Panc1 (cell line): Measurements from ENCODE around the gene ERCC1. TPM values are rescaled to one million over a fixed set of nuclear protein-coding genes. Genes with fewer than 3 reads are reported as not detected.

Experiments used
- ATAC-seq: fragments of 200-7000 bp; cut with Tn5 transposase; 2 replicates; pipeline ENCODE4 v1.9.1; 2020; ENCODE audit warnings: mild to moderate bottlenecking, moderate library complexity
- BruUV-seq: library from RNA; stranded (reverse); fragments of 400-500 nt; replicated peaks from 2 replicates; lab custom pipeline; 2021; lab: Mats Ljungman, UMichigan
- CTCF ChIA-PET: fragments of 300-600 bp; sonication (Branson Sonifier 250); formaldehyde crosslinking; loops from one replicate; lab custom pipeline; 2022; ENCODE audit warnings: antibody characterized with exemption; lab: Charles Lee
- POLR2A ChIA-PET: fragments of 300-600 bp; sonication (Branson Sonifier 250); formaldehyde crosslinking; loops from one replicate; lab custom pipeline; 2022; ENCODE audit warnings: antibody characterized with exemption; lab: Charles Lee
- DNase-seq: peaks from one replicate; pipeline ENCODE4 v3.0.0-alpha.2; 2010; ENCODE audit warnings: low read depth, low spot score
- H3K27ac ChIP-seq: 2 replicates; pipeline ENCODE4 v1.5.1; 2011; ENCODE audit warnings: mild to moderate bottlenecking, low read length, inconsistent platforms
- H3K27me3 ChIP-seq: fragments of 200-500 bp; sonication (Bioruptor generic); 2 replicates; pipeline ENCODE4 v1.6.0; 2014; ENCODE audit warnings: low read length, inconsistent platforms; ENCODE audit not compliant: control insufficient read depth, insufficient read depth
- H3K36me3 ChIP-seq: fragments of 200-500 bp; sonication (Bioruptor generic); 2 replicates; pipeline ENCODE4 v1.5.1; 2014; ENCODE audit warnings: inconsistent platforms, mild to moderate bottlenecking, low read length, moderate library complexity; ENCODE audit not compliant: control insufficient read depth, insufficient read depth
- H3K4me1 ChIP-seq: 2 replicates; pipeline ENCODE4 v1.5.1; 2011; ENCODE audit warnings: inconsistent platforms, mild to moderate bottlenecking, low read length, moderate library complexity; ENCODE audit not compliant: control insufficient read depth, insufficient read depth
- H3K4me3 ChIP-seq, 2 experiments: 2 replicates each; pipeline ENCODE4 v1.5.1; 2011 to 2012; ENCODE audit warnings: low read depth in 2 of 2, low read length in 2 of 2, mild to moderate bottlenecking in 2 of 2, inconsistent platforms in 1 of 2, moderate library complexity in 1 of 2
- H3K9me3 ChIP-seq: fragments of 200-500 bp; sonication (Bioruptor generic); 2 replicates; pipeline ENCODE4 v1.5.1; 2014; ENCODE audit warnings: low read depth, mild to moderate bottlenecking, inconsistent platforms, low read length, moderate library complexity; ENCODE audit not compliant: control insufficient read depth, insufficient read depth
- POLR2AphosphoS5 ChIP-seq: IDR thresholded peaks from 2 replicates; pipeline ENCODE4 v1.6.1; 2012; ENCODE audit warnings: mild to moderate bottlenecking, low read depth, low read length, moderate library complexity
- SIN3A ChIP-seq: IDR thresholded peaks from 2 replicates; pipeline ENCODE4 v1.6.1; 2012; ENCODE audit warnings: low read depth, mild to moderate bottlenecking, low read length, moderate library complexity, borderline replicate concordance; ENCODE audit not compliant: insufficient read depth
- TCF7L2 ChIP-seq: IDR thresholded peaks from 2 replicates; pipeline ENCODE4 v1.6.1; 2011; ENCODE audit warnings: mild to moderate bottlenecking, low read depth, low read length, inconsistent platforms
- in situ Hi-C: cut with HindIII; loops from 2 replicates; pipeline ENCODE4 v1.10.0; 2016; ENCODE audit warnings: low sequenced_read_pairs, low pct_unique_long_range_greater_than_20kb
- intact Hi-C: fragments of 100-400 bp; cut with micrococcal nuclease; formaldehyde crosslinking; loops from one replicate; pipeline ENCODE4 v1.10.0; 2022; ENCODE audit not compliant: unreplicated experiment
- total RNA-seq: library from RNA; stranded (reverse); gene quantifications from one replicate; pipeline ENCODE4 v1.2.1, GENCODE V29; 2021; ENCODE audit not compliant: unreplicated experiment
- TF ChIP-seq, protein P1 (sequence below): fragments of 450-650 bp; IDR thresholded peaks from 2 replicates; pipeline ENCODE4 v1.5.1; 2017; ENCODE audit warnings: mild to moderate bottlenecking
- TF ChIP-seq, protein P2 (sequence below), 2 experiments: IDR thresholded peaks; 2 replicates each; pipeline ENCODE4 v1.6.1; 2011 to 2012; ENCODE audit warnings: low read depth in 2 of 2, control low read depth in 1 of 2, low read length in 1 of 2, mild to moderate bottlenecking in 1 of 2, moderate library complexity in 1 of 2; ENCODE audit not compliant: insufficient read depth in 1 of 2

The ERCC1 gene
- total RNA-seq, 1 experiment from 2014 or later: 80.3 TPM

DNA sequence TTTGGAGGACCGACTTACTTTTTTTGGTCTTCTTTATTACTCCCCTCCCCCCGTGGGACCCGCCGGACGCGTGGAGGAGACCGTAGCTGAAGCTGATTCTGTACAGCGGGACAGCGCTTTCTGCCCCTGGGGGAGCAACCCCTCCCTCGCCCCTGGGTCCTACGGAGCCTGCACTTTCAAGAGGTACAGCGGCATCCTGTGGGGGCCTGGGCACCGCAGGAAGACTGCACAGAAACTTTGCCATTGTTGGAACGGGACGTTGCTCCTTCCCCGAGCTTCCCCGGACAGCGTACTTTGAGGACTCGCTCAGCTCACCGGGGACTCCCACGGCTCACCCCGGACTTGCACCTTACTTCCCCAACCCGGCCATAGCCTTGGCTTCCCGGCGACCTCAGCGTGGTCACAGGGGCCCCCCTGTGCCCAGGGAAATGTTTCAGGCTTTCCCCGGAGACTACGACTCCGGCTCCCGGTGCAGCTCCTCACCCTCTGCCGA is 44.5 kb upstream of the ERCC1 start:
- TF ChIP-seq, protein P1, sequence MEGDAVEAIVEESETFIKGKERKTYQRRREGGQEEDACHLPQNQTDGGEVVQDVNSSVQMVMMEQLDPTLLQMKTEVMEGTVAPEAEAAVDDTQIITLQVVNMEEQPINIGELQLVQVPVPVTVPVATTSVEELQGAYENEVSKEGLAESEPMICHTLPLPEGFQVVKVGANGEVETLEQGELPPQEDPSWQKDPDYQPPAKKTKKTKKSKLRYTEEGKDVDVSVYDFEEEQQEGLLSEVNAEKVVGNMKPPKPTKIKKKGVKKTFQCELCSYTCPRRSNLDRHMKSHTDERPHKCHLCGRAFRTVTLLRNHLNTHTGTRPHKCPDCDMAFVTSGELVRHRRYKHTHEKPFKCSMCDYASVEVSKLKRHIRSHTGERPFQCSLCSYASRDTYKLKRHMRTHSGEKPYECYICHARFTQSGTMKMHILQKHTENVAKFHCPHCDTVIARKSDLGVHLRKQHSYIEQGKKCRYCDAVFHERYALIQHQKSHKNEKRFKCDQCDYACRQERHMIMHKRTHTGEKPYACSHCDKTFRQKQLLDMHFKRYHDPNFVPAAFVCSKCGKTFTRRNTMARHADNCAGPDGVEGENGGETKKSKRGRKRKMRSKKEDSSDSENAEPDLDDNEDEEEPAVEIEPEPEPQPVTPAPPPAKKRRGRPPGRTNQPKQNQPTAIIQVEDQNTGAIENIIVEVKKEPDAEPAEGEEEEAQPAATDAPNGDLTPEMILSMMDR: no peak
- Histone ChIP-seq H3K27me3 (no peaks in the 10 kb centered on the region), H3K9me3 (no peaks in the 10 kb centered on the region), H3K27ac (no peak overlapping the region), H3K36me3 (no peaks in the 10 kb centered on the region; the same call in 1 of the 2 replicates), H3K4me3 (peak overlapping the region; percentile 75 to 84), H3K4me1 (peaks cover 4% of the 10 kb centered on the region; the same call in 1 of the 2 replicates)
- CTCF ChIA-PET: interaction anchor here (0.6 kb wide), 1 partner anchor 302 kb away, joined by 13 read pairs; no protein-coding TSS in a partner anchor
- ATAC-seq (no peak), DNase-seq (no peak)
- intact Hi-C loops (no loop called here), in situ Hi-C loops (no loop called here)
- BruUV-seq: TSS peak; percentile 98
- POLR2A ChIA-PET: interaction anchor here (0.6 to 1.4 kb wide), 4 partner anchors 12 to 36 kb away, joined by 4 to 18 read pairs (median 4); no protein-coding TSS in a partner anchor

DNA sequence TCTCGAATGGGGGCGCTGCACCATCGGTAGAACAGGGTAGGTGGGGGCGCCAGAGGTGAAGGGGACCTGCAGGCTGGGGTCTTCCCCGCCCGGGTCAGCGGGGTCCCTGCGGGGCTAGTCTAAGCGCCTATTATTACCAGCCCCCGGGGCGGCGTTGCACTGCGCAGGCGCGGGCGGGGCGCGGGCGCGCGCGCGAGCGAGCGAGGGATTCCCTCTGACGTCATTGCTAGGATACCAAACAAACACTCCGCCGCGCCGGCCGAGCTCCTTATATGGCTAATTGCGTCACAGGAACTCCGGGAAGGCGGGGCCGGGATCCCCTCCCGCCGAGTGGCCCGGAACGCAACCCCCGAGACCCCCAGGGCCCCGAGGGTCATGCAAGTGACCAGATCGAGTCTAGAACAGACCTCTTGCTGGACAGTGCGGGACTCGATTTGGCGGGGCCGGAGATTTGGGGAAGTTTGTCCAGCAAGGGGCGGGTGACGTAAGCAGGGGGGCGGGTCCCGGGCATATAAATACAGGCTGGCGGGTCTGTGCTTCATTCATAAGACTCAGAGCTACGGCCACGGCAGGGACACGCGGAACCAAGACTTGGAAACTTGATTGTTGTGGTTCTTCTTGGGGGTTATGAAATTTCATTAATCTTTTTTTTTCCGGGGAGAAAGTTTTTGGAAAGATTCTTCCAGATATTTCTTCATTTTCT is 43.9 kb upstream of the ERCC1 start, which contains the start of gene FOSB:
Gene FOSB (plus strand): TSS at position 541 of the 703 bp plus-strand sequence. CDS start 591 bp downstream, outside the sequence.
- TF ChIP-seq POLR2AphosphoS5 (peak; percentile 55; the same call in 1 of the 2 replicates), SIN3A (no peak; the same call in 1 of the 2 replicates), TCF7L2 (peak; percentile 65)
- TF ChIP-seq, protein P2, sequence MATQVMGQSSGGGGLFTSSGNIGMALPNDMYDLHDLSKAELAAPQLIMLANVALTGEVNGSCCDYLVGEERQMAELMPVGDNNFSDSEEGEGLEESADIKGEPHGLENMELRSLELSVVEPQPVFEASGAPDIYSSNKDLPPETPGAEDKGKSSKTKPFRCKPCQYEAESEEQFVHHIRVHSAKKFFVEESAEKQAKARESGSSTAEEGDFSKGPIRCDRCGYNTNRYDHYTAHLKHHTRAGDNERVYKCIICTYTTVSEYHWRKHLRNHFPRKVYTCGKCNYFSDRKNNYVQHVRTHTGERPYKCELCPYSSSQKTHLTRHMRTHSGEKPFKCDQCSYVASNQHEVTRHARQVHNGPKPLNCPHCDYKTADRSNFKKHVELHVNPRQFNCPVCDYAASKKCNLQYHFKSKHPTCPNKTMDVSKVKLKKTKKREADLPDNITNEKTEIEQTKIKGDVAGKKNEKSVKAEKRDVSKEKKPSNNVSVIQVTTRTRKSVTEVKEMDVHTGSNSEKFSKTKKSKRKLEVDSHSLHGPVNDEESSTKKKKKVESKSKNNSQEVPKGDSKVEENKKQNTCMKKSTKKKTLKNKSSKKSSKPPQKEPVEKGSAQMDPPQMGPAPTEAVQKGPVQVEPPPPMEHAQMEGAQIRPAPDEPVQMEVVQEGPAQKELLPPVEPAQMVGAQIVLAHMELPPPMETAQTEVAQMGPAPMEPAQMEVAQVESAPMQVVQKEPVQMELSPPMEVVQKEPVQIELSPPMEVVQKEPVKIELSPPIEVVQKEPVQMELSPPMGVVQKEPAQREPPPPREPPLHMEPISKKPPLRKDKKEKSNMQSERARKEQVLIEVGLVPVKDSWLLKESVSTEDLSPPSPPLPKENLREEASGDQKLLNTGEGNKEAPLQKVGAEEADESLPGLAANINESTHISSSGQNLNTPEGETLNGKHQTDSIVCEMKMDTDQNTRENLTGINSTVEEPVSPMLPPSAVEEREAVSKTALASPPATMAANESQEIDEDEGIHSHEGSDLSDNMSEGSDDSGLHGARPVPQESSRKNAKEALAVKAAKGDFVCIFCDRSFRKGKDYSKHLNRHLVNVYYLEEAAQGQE (IDR thresholded peaks at IDR 0.05; ENCODE audit: insufficient read depth in 1 of 2, low read depth in 2 of 2, low read length in 1 of 2): no peak; a peak in 1 of 4 replicates
- TF ChIP-seq, protein P1: no peak
- DNase-seq (no peak), ATAC-seq (peak; percentile 66)
- Histone ChIP-seq H3K36me3 (no peaks in the 10 kb centered on the region; the same call in 1 of the 2 replicates), H3K27ac (no peak within 1 kb of the TSS), H3K27me3 (no peaks in the 10 kb centered on the region), H3K4me1 (peaks cover 3% of the 10 kb centered on the region; the same call in 1 of the 2 replicates), H3K9me3 (no peaks in the 10 kb centered on the region), H3K4me3 (peak within 1 kb of the TSS; percentile 75 to 84)
- intact Hi-C loops (no loop called here), in situ Hi-C loops (no loop called here)
- ChIA-PET POLR2A (interaction anchor here (0.6 to 1.4 kb wide), 7 partner anchors 11 to 63 kb away, joined by 3 to 20 read pairs (median 4); partner anchors contain the start of gene PPP1R13L), CTCF (no interaction called here)
- BruUV-seq: no TSS peak
